Mucosa of stomach (tissue), 1 donor: ENCODE measurements around the gene BLACAT1.

ENCODE experiments used
- H3K27me3 ChIP-seq: one replicate; pipeline ENCODE4 v1.7.0; 2013; ENCODE audit warnings: mild to moderate bottlenecking, low read length; ENCODE audit not compliant: control insufficient read depth, insufficient read depth
- H3K36me3 ChIP-seq: one replicate; pipeline ENCODE4 v1.7.0; 2013; ENCODE audit warnings: low read length; ENCODE audit not compliant: control insufficient read depth, insufficient read depth
- H3K4me1 ChIP-seq: one replicate; pipeline ENCODE4 v1.7.0; 2013; ENCODE audit warnings: mild to moderate bottlenecking, low read length; ENCODE audit not compliant: control insufficient read depth, insufficient read depth
- H3K4me3 ChIP-seq: one replicate; pipeline ENCODE4 v1.7.0; 2013; ENCODE audit warnings: low read length
- H3K9ac ChIP-seq: one replicate; pipeline ENCODE4 v1.7.0; 2013; ENCODE audit warnings: mild to moderate bottlenecking, low read length, moderate library complexity
- H3K9me3 ChIP-seq: one replicate; pipeline ENCODE4 v1.7.0; 2013; ENCODE audit warnings: mild to moderate bottlenecking, low read length, moderate library complexity; ENCODE audit not compliant: control insufficient read depth
- donor health status: Pancreatic carcinoma.

The BLACAT1 gene

DNA sequence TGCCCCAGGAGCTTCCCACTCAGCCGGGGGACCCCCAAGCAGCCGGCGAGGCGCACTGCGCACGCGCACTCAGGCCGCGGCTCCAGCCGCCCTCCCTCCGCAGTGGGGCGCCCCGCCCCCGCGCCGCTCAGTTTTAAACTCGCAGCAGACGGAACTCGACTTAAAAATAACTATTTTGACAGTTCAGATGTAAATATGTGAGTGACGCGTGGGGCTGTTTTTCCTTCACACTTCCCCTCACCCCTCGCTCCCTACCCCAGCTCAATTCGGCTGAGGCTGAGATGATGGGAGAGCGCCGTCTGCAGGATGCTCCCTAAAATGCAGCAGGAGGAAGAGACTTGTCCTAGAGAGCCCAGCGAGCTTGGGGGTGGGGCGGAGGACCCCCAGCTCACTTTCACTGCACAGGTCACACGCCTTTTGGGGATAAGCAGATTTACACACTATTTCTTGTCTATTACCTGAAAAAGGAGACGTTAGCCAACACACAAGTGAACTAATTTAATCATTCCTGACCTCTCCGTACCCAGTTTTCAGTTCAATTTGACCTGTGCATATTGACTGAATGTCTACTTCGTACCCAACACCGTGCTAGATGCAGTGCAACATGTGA lies 25.0 kb downstream of the BLACAT1 start:
- peaks cover 8% of the 10 kb centered on the region for H3K27me3 ChIP-seq
- H3K9me3 ChIP-seq = no peaks in the 10 kb centered on the region
- H3K36me3 ChIP-seq = no peaks in the 10 kb centered on the region
- H3K4me1 ChIP-seq = no peaks in the 10 kb centered on the region
- peak overlapping the region; percentile 47 for H3K9ac ChIP-seq
- H3K4me3 ChIP-seq = peak overlapping the region; percentile 56

DNA sequence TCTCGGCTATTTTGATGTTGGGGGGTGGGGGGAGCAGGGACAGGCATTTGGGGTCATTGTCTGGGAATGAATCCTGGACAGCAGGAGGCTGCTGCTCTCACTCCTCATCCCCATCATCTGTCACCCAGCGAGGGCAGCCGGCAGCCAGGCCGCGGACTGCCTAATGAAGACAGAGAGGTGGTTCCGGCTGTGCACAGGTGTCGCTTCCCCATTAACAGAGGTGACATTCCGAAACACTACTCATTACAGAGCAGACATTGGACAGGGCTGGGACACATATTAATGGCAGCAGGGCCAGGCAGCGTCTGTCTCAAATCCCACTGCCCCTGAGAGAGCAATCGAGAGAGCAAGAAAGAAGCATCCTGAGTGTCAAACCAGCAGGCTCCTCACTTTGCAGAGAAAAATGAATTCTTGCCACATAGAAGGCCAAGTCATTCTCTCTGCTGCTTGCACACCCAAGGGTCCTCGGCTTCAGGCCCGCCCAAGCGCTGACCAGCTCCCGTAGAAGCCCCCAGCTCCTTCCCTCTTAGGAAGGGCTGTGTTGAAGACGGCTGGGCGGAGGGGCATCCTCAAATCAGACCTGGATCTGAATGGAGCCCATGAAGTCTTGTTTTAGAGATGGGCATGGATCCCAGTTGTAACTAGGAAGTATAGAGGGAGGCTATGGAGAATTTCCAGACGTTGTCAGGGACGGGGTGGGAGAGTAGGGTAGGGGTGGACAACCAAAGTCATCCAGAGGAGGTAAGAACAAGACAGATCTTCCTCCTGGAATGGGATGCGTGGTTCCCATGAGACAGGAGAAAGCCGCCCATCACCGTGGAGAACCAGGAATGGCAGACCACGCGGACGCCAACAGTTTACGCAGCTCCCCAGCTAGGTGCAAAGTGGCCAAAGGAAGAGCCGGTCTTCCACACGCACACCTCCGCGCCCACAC lies 25.8 kb downstream of the BLACAT1 start:
- Histone ChIP-seq H3K36me3 (no peaks in the 10 kb centered on the region), H3K4me3 (peak overlapping the region; percentile 56), H3K9ac (peak overlapping the region; percentile 47), H3K4me1 (no peaks in the 10 kb centered on the region), H3K9me3 (no peaks in the 10 kb centered on the region), H3K27me3 (peaks cover 3% of the 10 kb centered on the region)

DNA sequence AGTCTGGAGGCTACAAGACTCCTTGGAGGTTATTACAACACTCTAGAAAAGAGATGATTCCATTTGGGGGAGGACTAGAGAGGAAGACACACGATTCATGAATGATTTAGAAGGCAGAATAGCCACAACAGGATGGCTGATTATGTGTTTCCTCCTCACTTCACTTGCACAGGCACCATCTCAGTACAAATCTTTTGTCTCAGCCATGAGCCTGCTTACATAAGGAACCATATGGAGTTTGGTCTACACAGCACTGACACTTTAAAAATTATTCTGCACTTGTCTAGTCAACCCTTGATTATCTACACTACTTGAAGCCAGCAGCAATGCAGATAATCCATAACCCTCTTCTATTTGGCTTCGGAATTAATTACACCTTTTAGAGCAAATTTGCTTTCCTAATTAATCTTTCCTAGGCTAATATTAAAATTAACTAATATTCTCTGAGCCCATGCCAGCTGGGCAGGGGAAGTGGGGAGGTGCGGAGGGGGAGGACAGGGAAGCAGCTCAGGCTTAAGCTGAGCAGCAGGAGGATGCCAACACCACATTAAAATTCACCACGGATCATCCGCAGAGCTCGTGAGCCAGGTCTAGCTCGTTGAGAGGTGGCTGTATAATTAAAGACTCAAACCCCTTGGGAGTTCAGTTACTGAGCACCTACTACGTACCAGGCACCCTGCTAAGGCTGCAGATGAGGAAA lies 30.8 kb downstream of the BLACAT1 start:
- Histone ChIP-seq H3K36me3 (no peaks in the 10 kb centered on the region), H3K4me1 (no peaks in the 10 kb centered on the region), H3K4me3 (no peak overlapping the region), H3K9ac (no peak overlapping the region), H3K9me3 (no peaks in the 10 kb centered on the region), H3K27me3 (peaks cover 14% of the 10 kb centered on the region)

DNA sequence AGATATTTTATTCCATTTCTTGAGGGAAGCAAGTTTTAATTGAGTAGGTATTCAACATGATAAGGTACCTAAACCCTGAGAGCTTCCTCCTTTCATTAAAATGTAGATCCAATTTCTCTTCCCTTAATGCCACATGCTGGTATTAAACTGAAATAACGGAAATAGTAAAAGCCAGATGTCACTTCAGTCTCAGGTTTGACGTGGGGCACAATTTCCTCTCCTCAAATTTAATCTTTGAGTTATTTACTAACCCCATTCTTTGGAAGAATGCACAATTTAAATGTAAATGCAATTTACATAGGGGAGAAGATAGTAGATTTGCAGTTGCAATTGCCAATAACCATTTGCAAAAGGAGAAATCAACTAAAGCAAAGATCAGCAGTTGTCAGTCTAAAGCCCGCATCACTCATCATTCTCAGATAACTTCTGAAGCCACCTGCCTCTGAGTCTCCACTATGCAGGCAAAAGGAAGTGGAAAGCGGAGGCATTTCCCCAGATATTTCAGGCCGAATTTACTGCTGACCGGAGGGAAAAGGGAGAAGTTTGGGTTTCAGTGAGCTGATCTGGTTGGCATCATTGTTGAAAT lies 31.9 kb downstream of the BLACAT1 start:
- Histone ChIP-seq H3K36me3 (no peaks in the 10 kb centered on the region), H3K4me1 (no peaks in the 10 kb centered on the region), H3K4me3 (no peak overlapping the region), H3K9ac (no peak overlapping the region), H3K27me3 (peaks cover 14% of the 10 kb centered on the region), H3K9me3 (no peaks in the 10 kb centered on the region)

DNA sequence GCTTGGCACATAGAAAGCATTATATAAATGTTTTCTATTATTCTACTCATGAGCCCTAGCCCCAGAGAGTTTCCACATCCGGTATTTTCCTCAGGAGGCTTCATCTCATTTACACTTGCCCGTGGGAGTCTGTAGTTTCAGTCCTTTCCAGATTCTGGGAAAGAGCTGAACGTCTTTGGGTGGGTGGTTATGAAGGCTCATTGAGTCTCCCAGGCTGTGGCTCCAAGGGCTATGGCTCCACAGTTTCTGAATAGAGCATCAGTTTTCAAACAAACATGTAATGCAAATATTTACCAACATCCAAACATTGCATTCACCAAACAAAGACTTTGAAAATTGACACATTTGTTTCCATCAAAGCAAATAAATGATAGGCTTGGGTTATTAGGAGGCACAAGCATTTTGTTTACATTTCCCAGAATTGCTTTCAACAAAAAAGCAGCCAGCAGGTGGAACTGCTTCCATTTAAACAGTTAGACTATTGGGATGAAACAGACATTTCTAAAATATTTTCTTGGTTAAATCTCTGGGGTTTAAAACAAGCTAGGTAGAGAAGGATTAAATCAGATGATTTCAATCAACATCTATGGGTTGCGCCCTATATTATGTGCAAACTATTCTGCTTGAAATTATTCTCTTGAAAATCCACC lies 32.7 kb downstream of the BLACAT1 start:
- no peaks in the 10 kb centered on the region for H3K4me1 ChIP-seq
- peaks cover 14% of the 10 kb centered on the region for H3K27me3 ChIP-seq
- no peaks in the 10 kb centered on the region for H3K9me3 ChIP-seq
- H3K36me3 ChIP-seq = no peaks in the 10 kb centered on the region
- H3K9ac ChIP-seq = no peak overlapping the region
- H3K4me3 ChIP-seq = no peak overlapping the region

DNA sequence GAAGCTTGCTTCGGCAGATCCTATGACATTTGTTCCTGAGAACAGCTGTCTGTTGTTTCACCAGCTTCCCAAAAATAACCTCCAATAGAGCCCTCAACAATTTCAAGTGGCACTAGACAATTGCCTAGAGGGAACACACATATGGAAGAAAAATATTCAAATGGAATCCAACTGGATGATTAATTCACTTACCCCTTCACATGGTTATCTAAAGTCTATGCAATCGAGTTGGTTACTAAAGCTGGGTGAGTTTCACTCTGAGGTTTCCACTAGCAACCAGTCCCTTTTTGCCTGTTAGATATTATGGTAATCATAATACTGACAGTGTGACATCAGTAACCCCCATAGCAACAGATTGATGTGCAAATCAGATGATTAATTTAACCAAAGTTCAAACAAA lies 34.0 kb downstream of the BLACAT1 start, which contains the start of gene LEMD1:
Gene LEMD1, minus strand, starts transcription at position 259 of the 400 bp plus-strand sequence. CDS start 1,520 bp downstream, outside the sequence.
- Histone ChIP-seq H3K36me3 (no peaks in the 10 kb centered on the region), H3K9ac (no peak within 1 kb of the TSS), H3K4me1 (no peaks in the 10 kb centered on the region), H3K9me3 (no peaks in the 10 kb centered on the region), H3K27me3 (peaks cover 14% of the 10 kb centered on the region), H3K4me3 (no peak within 1 kb of the TSS)

DNA sequence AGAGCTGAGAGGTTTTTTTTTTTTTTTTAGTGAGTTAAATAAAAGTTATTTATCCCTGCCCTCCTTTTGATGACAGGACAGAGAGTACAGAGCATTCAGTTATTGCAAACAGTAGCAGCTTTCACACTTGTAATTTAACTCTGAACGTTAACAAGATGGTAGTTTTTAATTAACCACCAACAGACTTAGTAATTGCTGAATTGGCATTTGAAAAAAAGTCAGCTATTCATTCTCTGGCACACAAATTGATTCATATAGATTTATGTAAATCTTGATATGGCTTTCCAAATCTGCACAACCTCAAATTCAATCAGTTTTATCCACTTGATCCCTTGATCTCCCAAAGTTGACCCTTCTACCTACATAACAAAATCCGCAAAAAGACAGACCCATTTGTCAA lies 34.9 kb downstream of the BLACAT1 start:
- H3K9me3 ChIP-seq = no peaks in the 10 kb centered on the region
- no peak overlapping the region for H3K9ac ChIP-seq
- H3K4me3 ChIP-seq = no peak overlapping the region
- no peaks in the 10 kb centered on the region for H3K4me1 ChIP-seq
- H3K27me3 ChIP-seq = peaks cover 14% of the 10 kb centered on the region
- H3K36me3 ChIP-seq = no peaks in the 10 kb centered on the region

DNA sequence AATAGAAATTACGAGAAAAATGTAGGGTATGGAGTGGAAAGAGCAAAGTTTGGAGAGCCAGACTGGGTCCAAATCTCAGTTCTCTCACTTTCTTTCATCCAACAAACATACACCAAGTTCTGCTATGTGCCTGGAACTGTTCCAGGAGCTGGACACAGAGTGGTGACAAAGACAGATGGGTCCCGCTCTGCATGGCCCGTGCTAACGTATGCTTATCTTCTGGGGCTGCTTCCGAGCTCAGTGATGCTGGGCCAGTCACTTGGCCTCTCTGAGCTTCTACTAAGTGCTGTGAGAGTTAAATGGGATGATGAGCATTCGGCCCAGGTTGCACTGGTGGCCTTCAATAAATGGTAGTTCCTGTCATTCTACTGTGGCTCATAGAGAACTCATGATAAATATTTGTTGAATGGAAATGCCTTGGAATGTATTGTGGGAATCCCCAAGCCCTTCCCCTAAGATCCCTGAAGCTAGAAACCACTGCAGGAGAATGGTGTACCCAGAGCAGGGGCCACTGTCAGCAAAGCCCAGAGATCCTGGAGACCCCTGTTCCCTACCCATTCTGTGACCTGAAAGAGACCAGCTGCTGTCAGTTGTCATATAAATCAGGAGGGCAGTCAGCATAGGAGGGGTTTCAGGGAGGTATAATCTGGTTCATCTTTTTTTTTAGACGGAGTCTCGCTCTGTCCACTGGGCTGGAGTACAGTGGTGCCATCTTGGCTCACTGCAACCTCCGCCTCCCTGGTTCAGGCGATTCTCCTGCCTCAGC lies 37.8 kb downstream of the BLACAT1 start:
- Histone ChIP-seq H3K9ac (no peak overlapping the region), H3K4me1 (no peaks in the 10 kb centered on the region), H3K27me3 (no peaks in the 10 kb centered on the region), H3K9me3 (no peaks in the 10 kb centered on the region), H3K36me3 (no peaks in the 10 kb centered on the region), H3K4me3 (no peak overlapping the region)

DNA sequence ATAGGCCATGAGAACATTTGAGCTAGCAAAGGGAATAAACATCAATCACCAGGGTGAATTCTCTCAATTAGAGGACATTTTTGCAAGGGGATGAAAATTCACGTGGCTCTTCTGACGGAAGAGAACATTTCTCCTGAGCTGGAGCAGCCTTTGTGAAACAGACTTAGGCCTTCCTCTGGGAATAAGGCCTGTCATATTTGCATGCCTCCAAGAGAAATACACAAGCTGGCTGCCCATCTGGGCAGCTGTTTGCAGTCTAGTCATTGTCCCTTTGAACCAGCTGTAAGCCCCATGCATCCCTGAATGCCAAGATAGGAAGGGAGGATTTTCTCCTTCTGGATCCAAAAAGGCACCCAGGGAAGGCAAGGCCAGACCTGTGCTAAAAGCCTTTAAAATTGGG lies 39.5 kb downstream of the BLACAT1 start:
- no peaks in the 10 kb centered on the region for H3K36me3 ChIP-seq
- no peaks in the 10 kb centered on the region for H3K4me1 ChIP-seq
- no peak overlapping the region for H3K9ac ChIP-seq
- no peaks in the 10 kb centered on the region for H3K27me3 ChIP-seq
- H3K9me3 ChIP-seq = no peaks in the 10 kb centered on the region
- H3K4me3 ChIP-seq = no peak overlapping the region

DNA sequence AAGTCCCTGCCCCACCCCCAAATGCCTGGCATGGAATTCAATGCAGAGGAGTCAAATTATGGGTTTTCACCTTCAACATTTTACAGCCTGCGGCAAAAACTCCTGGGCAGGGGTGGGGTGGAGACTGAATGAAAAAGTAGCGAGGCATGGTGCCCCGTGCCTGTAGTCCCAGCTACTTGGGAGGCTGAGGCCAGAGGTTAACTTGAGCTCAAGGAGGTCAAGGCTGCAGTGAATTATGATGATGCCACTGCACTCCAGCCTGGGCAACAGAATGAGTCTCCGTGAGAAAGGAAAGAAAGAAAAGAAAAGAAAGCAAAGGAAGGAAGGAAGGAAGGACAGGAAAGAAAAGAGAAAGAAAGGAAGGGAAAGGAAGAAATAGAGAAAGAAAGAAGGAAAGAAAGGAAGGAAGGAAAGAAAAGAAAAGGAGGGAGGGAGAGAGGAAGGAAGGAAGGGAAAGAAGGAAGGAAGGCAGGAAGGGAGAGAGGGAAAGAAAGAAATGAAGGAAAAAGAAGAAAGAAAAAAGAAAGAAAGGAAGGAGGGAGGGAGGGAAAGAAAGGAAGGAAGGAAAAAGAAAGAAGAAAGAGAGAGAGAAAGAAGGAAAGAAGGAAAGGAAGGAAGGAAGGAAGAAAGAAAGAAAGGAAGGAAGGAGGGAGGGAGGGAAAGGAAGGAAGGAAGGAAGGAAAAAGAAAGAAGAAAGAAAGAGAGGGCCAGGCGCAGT lies 45.1 kb downstream of the BLACAT1 start:
- H3K4me3 ChIP-seq = no peak overlapping the region
- H3K4me1 ChIP-seq = no peaks in the 10 kb centered on the region
- H3K9ac ChIP-seq = no peak overlapping the region
- H3K9me3 ChIP-seq = no peaks in the 10 kb centered on the region
- H3K27me3 ChIP-seq = no peaks in the 10 kb centered on the region
- H3K36me3 ChIP-seq = no peaks in the 10 kb centered on the region
